HepG2 (cell line): ENCODE data around the gene POLN. TPM values are rescaled to one million over a fixed set of nuclear protein-coding genes. Genes with fewer than 3 reads are reported as not detected.
A peak's percentile ranks its signal among the peaks of the same experiment; 100 is the strongest.

Experiments used
- BHLHE40 ChIP-seq: IDR thresholded peaks from 2 replicates; pipeline ENCODE4 v1.6.1; 2011; ENCODE audit warnings: low read length, improper control_type of control experiment
- GFI1 ChIP-seq: sonication (generic); formaldehyde crosslinking; IDR thresholded peaks from 2 replicates; pipeline ENCODE4 v1.5.0; 2020; ENCODE audit warnings: missing genetic modification reagents, mild to moderate bottlenecking, borderline replicate concordance
- HNF1A ChIP-seq, 2 experiments: sonication (generic) in 1 of 2; formaldehyde crosslinking in 1 of 2; IDR thresholded peaks; 2 replicates each; pipeline versions ENCODE4 v1.4.0 to v1.6.1; 2016 to 2020; ENCODE audit warnings: borderline replicate concordance in 1 of 2, low read depth in 1 of 2, mild to moderate bottlenecking in 1 of 2, missing genetic modification reagents in 1 of 2
- HOXA3 ChIP-seq: sonication (generic); formaldehyde crosslinking; IDR thresholded peaks from 2 replicates; pipeline ENCODE4 v1.5.0; 2020; ENCODE audit warnings: missing genetic modification reagents
- IRF9 ChIP-seq: sonication (generic); formaldehyde crosslinking; IDR thresholded peaks from 2 replicates; pipeline ENCODE4 v1.8.0; 2022; ENCODE audit warnings: missing genetic modification reagents, mild to moderate bottlenecking, borderline replicate concordance
- KLF11 ChIP-seq: IDR thresholded peaks from 2 replicates; pipeline ENCODE4 v1.6.1; 2016; ENCODE audit warnings: missing compliant biosample characterization
- KLF16 ChIP-seq, 2 experiments: sonication (generic) in 1 of 2; formaldehyde crosslinking in 1 of 2; IDR thresholded peaks; 2 replicates each; pipeline versions ENCODE4 v1.6.1 to v1.8.0; 2016 to 2023; ENCODE audit warnings: missing genetic modification reagents in 2 of 2, missing compliant biosample characterization in 1 of 2
- KMT2B ChIP-seq: IDR thresholded peaks from 2 replicates; pipeline ENCODE4 v1.6.1; 2016; ENCODE audit warnings: missing genetic modification reagents, missing compliant biosample characterization
- SMAD9 ChIP-seq: sonication (generic); formaldehyde crosslinking; IDR thresholded peaks from 2 replicates; pipeline ENCODE4 v1.5.1; 2020; ENCODE audit warnings: mild to moderate bottlenecking, missing genetic modification reagents
- SRSF1 ChIP-seq: fragments of 200-400 bp; formaldehyde crosslinking; optimal IDR thresholded peaks from 2 replicates; pipeline ENCODE3; 2017; ENCODE audit warnings: mild to moderate bottlenecking, low read depth, low read length, moderate library complexity
- ZNF12 ChIP-seq: sonication (generic); formaldehyde crosslinking; IDR thresholded peaks from 2 replicates; pipeline ENCODE4 v1.5.0; 2020; ENCODE audit warnings: missing genetic modification reagents
- ZNF136 ChIP-seq: sonication (generic); formaldehyde crosslinking; IDR thresholded peaks from 2 replicates; pipeline ENCODE4 v1.8.1; 2022; ENCODE audit warnings: low read depth, mild to moderate bottlenecking, moderate library complexity, missing genetic modification reagents
- ZNF468 ChIP-seq: sonication (generic); formaldehyde crosslinking; IDR thresholded peaks from 2 replicates; pipeline ENCODE4 v1.8.0; 2022; ENCODE audit warnings: mild to moderate bottlenecking, moderate library complexity, missing genetic modification reagents
- ZNF597 ChIP-seq: sonication (generic); formaldehyde crosslinking; IDR thresholded peaks from 2 replicates; pipeline ENCODE4 v1.5.0; 2020; ENCODE audit warnings: missing genetic modification reagents
- ZNF619 ChIP-seq: sonication (generic); formaldehyde crosslinking; IDR thresholded peaks from 2 replicates; pipeline ENCODE4 v1.4.0; 2020; ENCODE audit warnings: mild to moderate bottlenecking, missing genetic modification reagents
- ZNF775 ChIP-seq: sonication (generic); formaldehyde crosslinking; IDR thresholded peaks from 2 replicates; pipeline ENCODE4 v1.4.0; 2020; ENCODE audit warnings: missing genetic modification reagents, mild to moderate bottlenecking, moderate library complexity, borderline replicate concordance
- ZNF781 ChIP-seq: sonication (generic); formaldehyde crosslinking; IDR thresholded peaks from 2 replicates; pipeline ENCODE4 v1.5.1; 2020; ENCODE audit warnings: borderline replicate concordance, mild to moderate bottlenecking, missing genetic modification reagents; ENCODE audit errors: not compliant biosample characterization
- polyA plus RNA-seq, 8 experiments: library from polyadenylated mRNA; depleted of rRNA in 3 of 8; stranded (reverse) in 7 of 8; unstranded in 1 of 8; fragments of >200 nt; fragmentation: Illumina TruSeq in 4 of 8; extraction: Trizol in 4 of 8; gene quantifications; 2 replicates each; pipeline versions ENCODE4 v1.2.1 to v1.2.3, GENCODE V29; 2011 to 2016; ENCODE audit warnings: low read depth in 4 of 8, missing spikeins in 1 of 8, mixed read lengths in 1 of 8; ENCODE audit not compliant: insufficient read depth in 1 of 8
- total RNA-seq, 5 experiments: library from RNA; depleted of rRNA; stranded (reverse); fragments of >200 nt; fragmentation: Illumina TruSeq; extraction: Trizol; gene quantifications; 2 replicates each; pipeline ENCODE4 v1.2.3, GENCODE V29; 2016; ENCODE audit warnings: low read depth in 1 of 5
- TF ChIP-seq, protein P1 (sequence below): sonication (generic); formaldehyde crosslinking; IDR thresholded peaks from 2 replicates; pipeline ENCODE4 v1.4.0; 2020; ENCODE audit warnings: missing genetic modification reagents
- TF ChIP-seq, protein P2 (sequence below): sonication (generic); formaldehyde crosslinking; IDR thresholded peaks from 2 replicates; pipeline ENCODE4 v1.9.0; 2022; ENCODE audit warnings: low read depth, missing genetic modification reagents

POLN gene
- total and polyA plus RNA-seq, 2 of the 13 experiments (the other 11 are each of a cell fraction or from before 2014, with no cell fraction given): 0.93 to 1.5 TPM

GRCh38 chr4:2076908-2077536, 164.9 kb downstream of the POLN start (continued):
- TF ChIP-seq HOXA3 (CRISPR knock-in tag) (peak; percentile 48; the same call in 1 of the 2 replicates), GFI1 (no peak), SMAD9 (CRISPR knock-in tag) (no peak), ZNF12 (CRISPR knock-in tag) (no peak), KLF11 (no peak), ZNF775 (CRISPR knock-in tag) (no peak), BHLHE40 (no peak), HNF1A (IDR thresholded peaks at IDR 0.05; ENCODE audit: low read depth) (no peak), HNF1A (CRISPR knock-in tag; IDR thresholded peaks at IDR 0.05; ENCODE audit: borderline replicate concordance) (no peak), ZNF781 (no peak), ZNF597 (no peak), ZNF619 (CRISPR knock-in tag) (0 out of 2 replicates have a peak, but pooled peaks have one; percentile 29), KMT2B (no peak), IRF9 (no peak), KLF16 (CRISPR knock-in tag; IDR thresholded peaks at IDR 0.05) (no peak), SRSF1 (no peak), ZNF136 (CRISPR knock-in tag) (no peak), ZNF468 (CRISPR knock-in tag) (no peak)
- TF ChIP-seq, protein P1, sequence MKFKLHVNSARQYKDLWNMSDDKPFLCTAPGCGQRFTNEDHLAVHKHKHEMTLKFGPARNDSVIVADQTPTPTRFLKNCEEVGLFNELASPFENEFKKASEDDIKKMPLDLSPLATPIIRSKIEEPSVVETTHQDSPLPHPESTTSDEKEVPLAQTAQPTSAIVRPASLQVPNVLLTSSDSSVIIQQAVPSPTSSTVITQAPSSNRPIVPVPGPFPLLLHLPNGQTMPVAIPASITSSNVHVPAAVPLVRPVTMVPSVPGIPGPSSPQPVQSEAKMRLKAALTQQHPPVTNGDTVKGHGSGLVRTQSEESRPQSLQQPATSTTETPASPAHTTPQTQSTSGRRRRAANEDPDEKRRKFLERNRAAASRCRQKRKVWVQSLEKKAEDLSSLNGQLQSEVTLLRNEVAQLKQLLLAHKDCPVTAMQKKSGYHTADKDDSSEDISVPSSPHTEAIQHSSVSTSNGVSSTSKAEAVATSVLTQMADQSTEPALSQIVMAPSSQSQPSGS (CRISPR knock-in tag): no peak
- TF ChIP-seq, protein P2, sequence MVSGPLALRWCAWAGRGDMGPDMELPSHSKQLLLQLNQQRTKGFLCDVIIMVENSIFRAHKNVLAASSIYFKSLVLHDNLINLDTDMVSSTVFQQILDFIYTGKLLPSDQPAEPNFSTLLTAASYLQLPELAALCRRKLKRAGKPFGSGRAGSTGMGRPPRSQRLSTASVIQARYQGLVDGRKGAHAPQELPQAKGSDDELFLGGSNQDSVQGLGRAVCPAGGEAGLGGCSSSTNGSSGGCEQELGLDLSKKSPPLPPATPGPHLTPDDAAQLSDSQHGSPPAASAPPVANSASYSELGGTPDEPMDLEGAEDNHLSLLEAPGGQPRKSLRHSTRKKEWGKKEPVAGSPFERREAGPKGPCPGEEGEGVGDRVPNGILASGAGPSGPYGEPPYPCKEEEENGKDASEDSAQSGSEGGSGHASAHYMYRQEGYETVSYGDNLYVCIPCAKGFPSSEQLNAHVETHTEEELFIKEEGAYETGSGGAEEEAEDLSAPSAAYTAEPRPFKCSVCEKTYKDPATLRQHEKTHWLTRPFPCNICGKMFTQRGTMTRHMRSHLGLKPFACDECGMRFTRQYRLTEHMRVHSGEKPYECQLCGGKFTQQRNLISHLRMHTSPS (CRISPR knock-in tag): peak; percentile 74; the same call in 1 of the 2 replicates
